CD4-positive, alpha-beta T cell treated with Interleukin-6 at 100 ng/mL for 8 hours (primary cell): ENCODE results near the gene PAPLN.

Source experiments
- DNase-seq: peaks from one replicate; pipeline ENCODE4 v3.0.0-alpha.2; 2020; ENCODE audit warnings: mixed read lengths, low spot score

The PAPLN gene

GRCh38 chr14:73261520-73262426 lies 24.5 kb downstream of the PAPLN start:
- no peak for DNase-seq

GRCh38 chr14:73262427-73263183 lies 25.3 kb downstream of the PAPLN start:
- DNase-seq = no peak

DNA sequence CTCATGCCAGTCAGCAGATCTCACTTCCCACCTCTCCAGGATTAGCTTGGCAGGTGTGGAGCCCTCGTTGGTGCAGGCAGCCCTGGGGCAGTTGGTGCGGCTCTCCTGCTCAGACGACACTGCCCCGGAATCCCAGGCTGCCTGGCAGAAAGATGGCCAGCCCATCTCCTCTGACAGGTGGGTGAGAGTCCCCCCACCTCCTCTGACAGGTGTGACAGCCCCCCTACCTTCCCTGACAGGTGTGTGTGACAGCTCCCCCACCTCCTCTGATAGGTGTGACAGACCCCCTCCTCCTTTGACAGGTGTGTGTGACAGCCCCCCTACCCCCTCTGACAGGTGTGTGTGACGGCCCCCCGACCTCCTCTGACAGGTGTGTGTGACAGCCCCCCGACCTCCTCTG lies 26.3 kb downstream of the PAPLN start:
- no peak for DNase-seq

DNA sequence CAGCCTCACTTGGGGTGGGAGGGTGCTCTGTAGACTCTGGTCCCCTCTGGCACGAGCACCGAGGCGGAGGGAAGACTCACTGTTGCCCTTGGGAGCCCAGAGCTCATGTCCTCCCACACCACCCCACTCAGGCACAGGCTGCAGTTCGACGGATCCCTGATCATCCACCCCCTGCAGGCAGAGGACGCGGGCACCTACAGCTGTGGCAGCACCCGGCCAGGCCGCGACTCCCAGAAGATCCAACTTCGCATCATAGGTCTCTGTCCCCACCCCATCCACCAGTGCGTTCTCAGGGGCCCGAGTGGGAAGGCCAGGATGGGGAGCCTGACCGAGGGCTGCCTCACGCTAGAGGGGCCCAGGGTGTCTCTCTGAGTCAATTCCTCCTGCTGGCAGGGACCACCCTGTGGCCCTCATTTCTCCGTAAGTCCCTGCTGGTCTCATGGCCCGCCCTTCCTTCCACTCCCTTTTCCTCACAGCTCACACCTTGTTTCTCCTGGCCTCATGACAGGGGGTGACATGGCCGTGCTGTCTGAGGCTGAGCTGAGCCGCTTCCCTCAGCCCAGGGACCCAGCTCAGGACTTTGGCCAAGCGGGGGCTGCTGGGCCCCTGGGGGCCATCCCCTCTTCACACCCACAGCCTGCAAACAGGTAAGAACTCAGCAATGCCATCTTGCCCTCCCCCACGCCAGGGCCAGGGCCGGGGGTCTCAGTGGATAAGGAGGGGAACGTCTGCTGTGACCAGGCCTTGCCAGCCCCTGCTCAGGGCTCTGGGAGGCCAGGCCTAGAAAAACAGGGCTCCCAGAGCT lies 27.0 kb downstream of the PAPLN start:
- no peak for DNase-seq

- DNase-seq = no peak
These were observed 27.8 kb downstream of the PAPLN start for GRCh38 chr14:73264885-73265720.

GRCh38 chr14:73265721-73266046 lies 28.4 kb downstream of the PAPLN start:
- DNase-seq = no peak

GRCh38 chr14:73266317-73266716 lies 29.0 kb downstream of the PAPLN start:
- no peak for DNase-seq

DNA sequence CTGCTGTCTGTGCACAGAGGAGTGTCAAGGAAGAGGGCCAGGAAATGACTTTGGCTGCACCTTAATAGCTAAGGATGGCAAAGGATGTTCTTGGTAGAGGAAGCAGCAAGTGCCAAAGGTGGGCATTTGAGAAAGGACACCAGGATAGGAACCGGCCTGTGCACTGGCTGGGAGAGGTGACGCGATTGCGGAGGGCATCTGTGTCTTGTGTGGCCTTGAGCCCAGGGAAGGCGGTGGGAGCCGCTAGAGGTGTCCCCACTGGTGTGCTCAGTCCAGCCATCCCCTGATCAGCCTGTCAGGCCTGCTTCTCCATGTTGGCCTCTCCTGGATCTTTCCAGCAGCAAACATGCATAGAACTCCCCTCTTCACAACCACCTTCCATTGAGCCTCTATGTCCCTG lies 30.2 kb downstream of the PAPLN start:
- no peak for DNase-seq

GRCh38 chr14:73269729-73270531 lies 32.6 kb downstream of the PAPLN start:
- DNase-seq = no peak

DNA sequence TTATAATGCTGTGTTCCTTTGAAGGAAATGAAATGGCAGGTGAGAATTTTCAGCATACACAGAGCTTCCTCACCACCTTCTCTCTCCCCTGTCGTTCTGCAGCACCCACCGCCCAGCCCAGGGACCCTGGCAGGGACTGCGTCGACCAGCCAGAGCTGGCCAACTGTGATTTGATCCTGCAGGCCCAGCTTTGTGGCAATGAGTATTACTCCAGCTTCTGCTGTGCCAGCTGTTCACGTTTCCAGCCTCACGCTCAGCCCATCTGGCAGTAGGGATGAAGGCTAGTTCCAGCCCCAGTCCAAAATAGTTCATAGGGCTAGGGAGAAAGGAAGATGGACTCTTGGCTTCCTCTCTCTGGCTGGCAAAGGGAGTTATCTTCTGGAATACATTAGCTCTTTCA lies 35.1 kb downstream of the PAPLN start:
- no peak for DNase-seq

DNA sequence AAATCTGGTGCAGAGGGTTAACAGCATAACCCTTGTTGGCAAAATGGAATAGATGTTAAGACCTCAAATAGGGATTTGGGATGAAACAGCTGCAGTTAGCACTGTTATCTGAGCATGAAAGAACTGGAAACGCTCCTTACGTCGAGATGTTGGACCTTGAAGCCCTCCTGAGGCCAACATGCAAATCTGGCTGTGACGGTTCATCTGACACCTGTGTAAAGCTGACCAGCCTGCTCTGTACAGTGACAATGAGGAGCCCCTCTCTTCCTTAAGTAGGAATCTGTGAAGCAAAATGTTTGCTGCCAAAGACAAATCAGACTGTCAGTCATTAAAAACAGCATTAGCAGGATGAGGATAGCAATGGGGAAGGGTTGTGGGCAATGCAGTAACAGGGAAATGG lies 36.5 kb downstream of the PAPLN start:
- no peak for DNase-seq

GRCh38 chr14:73276836-73277235 lies 39.5 kb downstream of the PAPLN start:
- DNase-seq = no peak

- no peak for DNase-seq
These were observed 40.1 kb downstream of the PAPLN start for GRCh38 chr14:73277376-73277775.

DNA sequence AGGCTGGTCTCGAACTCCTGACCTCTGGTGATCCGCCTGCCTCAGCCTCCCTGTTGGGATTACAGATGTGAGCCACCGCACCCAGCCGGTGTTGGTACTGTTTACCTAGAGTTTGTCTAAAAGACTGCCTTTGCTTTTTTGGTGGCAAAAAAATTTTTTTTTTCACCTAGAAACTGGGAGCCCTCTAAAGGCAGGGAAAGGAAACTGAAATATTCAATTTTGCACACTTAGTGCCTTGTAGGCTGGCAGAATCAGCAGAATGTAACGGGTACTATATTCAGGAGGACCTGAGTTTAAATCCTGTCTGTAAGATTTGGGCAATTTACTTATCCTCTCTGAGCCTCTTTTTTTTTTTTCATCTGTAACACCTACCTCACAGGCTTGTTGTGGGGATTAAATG lies 43.6 kb downstream of the PAPLN start:
- no peak for DNase-seq

- no peak for DNase-seq
These were observed 46.5 kb downstream of the PAPLN start for GRCh38 chr14:73283608-73284379.

- no peak for DNase-seq
These were observed 48.7 kb downstream of the PAPLN start for GRCh38 chr14:73285979-73286378.

GRCh38 chr14:73286598-73286997 lies 49.3 kb downstream of the PAPLN start:
- no peak for DNase-seq

- no peak for DNase-seq
These were observed 49.8 kb downstream of the PAPLN start for GRCh38 chr14:73287071-73287470.

DNA sequence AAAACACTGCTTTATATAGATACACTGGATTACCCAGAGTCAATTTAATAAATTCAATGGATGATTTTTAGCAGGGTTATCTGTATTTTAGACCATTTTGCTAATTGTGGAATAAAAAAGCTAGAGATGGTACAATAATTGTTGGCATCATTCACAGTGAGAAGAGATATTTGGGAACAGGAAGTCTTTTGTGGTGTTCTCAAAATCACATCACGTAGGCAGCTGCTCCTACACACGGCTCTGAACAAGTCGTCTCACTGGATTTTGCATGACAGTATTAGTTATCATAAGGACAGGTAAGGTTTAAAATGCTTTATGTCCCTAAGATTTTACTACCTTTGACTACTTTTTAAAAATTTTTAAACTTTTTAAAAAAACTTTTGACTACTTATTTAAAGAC lies 52.0 kb downstream of the PAPLN start:
- DNase-seq = no peak

GRCh38 chr14:73289729-73290128 lies 52.4 kb downstream of the PAPLN start:
- no peak for DNase-seq
